ENCODE data around the gene RPL10A.

DNA sequence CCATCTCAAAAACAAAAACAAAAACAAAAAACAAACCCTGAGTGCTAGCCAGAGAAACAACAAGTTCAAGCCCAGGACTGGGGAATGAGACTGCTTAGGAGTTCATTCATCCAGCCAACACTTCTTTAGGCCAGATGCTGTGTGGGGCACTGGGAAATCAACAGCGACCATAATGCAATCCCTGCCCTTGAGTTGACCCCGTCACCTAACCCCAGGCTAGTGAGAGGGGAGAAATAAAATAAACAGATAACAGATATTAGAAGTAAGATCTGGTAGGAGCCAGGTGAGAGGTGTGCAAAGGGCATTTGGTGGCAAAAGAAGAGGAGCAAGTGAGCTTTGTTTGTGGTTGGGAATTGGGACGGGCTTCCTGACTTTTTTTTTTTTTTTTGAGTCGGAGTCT is 4.9 kb upstream of the RPL10A start:
- TF ChIP-seq, protein P1, sequence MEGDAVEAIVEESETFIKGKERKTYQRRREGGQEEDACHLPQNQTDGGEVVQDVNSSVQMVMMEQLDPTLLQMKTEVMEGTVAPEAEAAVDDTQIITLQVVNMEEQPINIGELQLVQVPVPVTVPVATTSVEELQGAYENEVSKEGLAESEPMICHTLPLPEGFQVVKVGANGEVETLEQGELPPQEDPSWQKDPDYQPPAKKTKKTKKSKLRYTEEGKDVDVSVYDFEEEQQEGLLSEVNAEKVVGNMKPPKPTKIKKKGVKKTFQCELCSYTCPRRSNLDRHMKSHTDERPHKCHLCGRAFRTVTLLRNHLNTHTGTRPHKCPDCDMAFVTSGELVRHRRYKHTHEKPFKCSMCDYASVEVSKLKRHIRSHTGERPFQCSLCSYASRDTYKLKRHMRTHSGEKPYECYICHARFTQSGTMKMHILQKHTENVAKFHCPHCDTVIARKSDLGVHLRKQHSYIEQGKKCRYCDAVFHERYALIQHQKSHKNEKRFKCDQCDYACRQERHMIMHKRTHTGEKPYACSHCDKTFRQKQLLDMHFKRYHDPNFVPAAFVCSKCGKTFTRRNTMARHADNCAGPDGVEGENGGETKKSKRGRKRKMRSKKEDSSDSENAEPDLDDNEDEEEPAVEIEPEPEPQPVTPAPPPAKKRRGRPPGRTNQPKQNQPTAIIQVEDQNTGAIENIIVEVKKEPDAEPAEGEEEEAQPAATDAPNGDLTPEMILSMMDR (conservative IDR thresholded peaks at IDR 0.05) = no peak
- no peak for TF ChIP-seq ZFX (IDR thresholded peaks at IDR 0.05)

Data from C4-2B (cell line).